Body of pancreas (tissue), 4 donors: ENCODE data around the gene RANBP10.

ENCODE experiments used
- POLR2A ChIP-seq, 3 donors: fragments of 450-650 bp; IDR thresholded peaks; one replicate each; pipeline ENCODE4 v1.6.1; 2016; ENCODE audit warnings: antibody characterized with exemption in 3 of 3, mild to moderate bottlenecking in 2 of 3
- TF ChIP-seq, protein P1 (sequence below), 7 experiments: fragments of 450-650 bp in 4 of 7; fragments of 200-600 bp in 3 of 7; sonication (generic) in 3 of 7; IDR thresholded peaks; one replicate each; pipeline ENCODE4 v1.5.1; 2016 to 2019; ENCODE audit warnings: antibody characterized with exemption in 7 of 7

DNA sequence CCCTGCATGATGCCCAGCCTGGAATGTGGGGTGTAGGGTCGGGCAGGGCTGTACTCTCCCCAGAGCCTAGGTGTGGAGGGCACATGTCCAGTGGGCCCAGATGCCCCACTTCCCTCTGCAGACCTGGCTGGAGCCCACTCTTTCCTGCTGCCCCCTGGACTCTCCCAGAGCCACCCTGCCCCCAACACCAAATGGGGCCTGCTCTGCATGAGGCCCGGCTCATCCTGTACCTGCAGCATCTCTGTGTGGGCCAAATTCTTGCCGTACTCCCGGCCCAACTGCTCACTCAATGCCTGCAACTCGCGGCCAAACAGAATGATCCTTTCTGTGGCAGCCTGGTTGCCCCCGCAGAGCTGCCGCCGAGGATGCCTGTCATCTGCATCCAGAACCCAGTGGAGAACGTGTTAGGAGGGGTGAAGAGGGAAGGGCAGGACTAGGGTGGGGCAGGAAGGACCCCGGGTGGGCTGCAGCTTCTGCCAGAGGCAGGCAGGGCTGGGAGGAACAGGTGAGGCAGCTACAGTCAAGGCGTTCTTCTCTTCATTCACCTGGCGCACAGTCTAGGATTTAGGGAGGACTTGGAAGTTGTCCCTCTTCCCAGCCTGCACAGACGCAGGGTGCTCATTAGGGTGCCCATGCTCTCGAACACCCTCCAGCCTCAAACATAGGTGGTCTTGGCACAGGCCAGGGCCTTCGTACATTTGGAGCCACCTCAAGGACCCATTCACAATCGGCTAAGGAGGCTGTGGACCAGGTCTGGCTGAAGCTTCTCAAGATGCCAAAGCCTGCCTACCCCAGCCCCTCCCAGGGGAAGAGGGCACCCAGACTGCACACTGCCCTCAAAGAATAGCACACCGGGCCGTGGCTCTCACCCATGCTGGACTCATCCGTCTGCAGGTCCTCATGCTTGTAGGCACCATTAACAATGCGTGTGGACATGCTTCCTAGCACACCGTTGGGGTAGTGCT, 78.6 kb downstream of the RANBP10 start:
- TF ChIP-seq, protein P1, sequence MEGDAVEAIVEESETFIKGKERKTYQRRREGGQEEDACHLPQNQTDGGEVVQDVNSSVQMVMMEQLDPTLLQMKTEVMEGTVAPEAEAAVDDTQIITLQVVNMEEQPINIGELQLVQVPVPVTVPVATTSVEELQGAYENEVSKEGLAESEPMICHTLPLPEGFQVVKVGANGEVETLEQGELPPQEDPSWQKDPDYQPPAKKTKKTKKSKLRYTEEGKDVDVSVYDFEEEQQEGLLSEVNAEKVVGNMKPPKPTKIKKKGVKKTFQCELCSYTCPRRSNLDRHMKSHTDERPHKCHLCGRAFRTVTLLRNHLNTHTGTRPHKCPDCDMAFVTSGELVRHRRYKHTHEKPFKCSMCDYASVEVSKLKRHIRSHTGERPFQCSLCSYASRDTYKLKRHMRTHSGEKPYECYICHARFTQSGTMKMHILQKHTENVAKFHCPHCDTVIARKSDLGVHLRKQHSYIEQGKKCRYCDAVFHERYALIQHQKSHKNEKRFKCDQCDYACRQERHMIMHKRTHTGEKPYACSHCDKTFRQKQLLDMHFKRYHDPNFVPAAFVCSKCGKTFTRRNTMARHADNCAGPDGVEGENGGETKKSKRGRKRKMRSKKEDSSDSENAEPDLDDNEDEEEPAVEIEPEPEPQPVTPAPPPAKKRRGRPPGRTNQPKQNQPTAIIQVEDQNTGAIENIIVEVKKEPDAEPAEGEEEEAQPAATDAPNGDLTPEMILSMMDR (IDR thresholded peaks at IDR 0.05): no peak
- no peak for TF ChIP-seq POLR2A (IDR thresholded peaks at IDR 0.05)
